GM06990 (cell line): ENCODE measurements around the gene OPCML.
"Not testable (repeated sequence)": the region's sequence is repeated elsewhere in the genome, so short reads cannot be mapped to it uniquely, and the experiment has no call there.

Source experiments
- DNase-seq: peaks from one replicate; pipeline ENCODE4 v3.0.0-alpha.2; 2011; ENCODE audit not compliant: insufficient read length; ENCODE audit errors: extremely low read depth
- H3K27me3 ChIP-seq: replicated peaks from 2 replicates; pipeline ENCODE4 v1.6.0; 2011; ENCODE audit warnings: low read length; ENCODE audit not compliant: control insufficient read depth, insufficient read depth
- H3K36me3 ChIP-seq: 2 replicates; pipeline ENCODE4 v1.5.1; 2011; ENCODE audit warnings: low read length; ENCODE audit not compliant: control insufficient read depth, insufficient read depth
- H3K4me3 ChIP-seq: replicated peaks from 2 replicates; pipeline ENCODE4 v1.5.1; 2011; ENCODE audit warnings: low read depth, mild to moderate bottlenecking, control low read depth, low read length
- TF ChIP-seq, protein P1 (sequence below): IDR thresholded peaks from 2 replicates; pipeline ENCODE4 v1.5.1; 2011; ENCODE audit warnings: low read length, control low read depth, mild to moderate bottlenecking, inconsistent platforms; ENCODE audit not compliant: insufficient read depth, poor library complexity, severe bottlenecking

Gene OPCML

DNA sequence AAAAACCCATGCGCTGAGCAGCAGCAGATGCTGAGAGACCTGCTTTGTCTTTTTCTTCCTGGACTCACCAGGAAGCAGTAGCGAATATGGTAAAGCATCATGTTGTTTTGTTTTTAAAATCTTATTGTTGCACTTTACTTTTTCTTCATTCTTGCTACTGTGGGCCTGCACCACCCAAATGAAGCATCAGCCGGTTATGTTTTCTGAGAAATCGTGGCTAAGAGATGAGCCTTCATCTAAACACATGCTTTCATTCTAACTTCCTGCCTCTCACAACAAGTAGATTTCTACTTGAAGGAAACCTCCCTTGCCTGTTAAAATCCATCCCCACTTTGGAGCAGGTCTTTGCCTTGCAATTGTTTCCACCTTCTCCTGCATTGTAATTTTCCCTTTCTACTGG is 1136.0 kb downstream of the OPCML start:
- H3K27me3 ChIP-seq, result no peaks in the 10 kb centered on the region; the same call in 1 of the 2 replicates
- no peak overlapping the region for H3K4me3 ChIP-seq
- TF ChIP-seq, protein P1, sequence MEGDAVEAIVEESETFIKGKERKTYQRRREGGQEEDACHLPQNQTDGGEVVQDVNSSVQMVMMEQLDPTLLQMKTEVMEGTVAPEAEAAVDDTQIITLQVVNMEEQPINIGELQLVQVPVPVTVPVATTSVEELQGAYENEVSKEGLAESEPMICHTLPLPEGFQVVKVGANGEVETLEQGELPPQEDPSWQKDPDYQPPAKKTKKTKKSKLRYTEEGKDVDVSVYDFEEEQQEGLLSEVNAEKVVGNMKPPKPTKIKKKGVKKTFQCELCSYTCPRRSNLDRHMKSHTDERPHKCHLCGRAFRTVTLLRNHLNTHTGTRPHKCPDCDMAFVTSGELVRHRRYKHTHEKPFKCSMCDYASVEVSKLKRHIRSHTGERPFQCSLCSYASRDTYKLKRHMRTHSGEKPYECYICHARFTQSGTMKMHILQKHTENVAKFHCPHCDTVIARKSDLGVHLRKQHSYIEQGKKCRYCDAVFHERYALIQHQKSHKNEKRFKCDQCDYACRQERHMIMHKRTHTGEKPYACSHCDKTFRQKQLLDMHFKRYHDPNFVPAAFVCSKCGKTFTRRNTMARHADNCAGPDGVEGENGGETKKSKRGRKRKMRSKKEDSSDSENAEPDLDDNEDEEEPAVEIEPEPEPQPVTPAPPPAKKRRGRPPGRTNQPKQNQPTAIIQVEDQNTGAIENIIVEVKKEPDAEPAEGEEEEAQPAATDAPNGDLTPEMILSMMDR, result no peak
- DNase-seq, result no peak
- no peaks in the 10 kb centered on the region for H3K36me3 ChIP-seq

DNA sequence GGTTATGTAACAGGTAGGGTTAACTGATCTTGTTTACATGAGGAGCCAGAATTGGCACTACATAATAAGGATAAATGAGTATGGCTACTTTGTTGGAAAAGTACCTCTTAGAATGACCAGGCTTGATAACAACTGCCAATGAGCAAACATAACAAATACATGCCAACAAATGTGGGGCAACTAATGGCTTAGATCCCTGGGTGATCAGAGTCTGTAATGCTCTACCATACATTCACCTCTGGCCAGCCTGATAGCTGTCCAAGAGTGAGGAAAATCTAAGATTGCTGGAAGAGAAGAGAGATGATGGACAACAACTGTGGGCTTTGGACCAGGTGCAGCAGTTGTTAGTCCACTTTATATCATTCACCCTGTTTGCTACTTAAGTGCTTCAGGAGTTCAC is 1136.9 kb downstream of the OPCML start:
- TF ChIP-seq, protein P1, result no peak
- DNase-seq, result no peak
- Histone ChIP-seq H3K27me3 (no peaks in the 10 kb centered on the region; the same call in 1 of the 2 replicates), H3K4me3 (no peak overlapping the region), H3K36me3 (no peaks in the 10 kb centered on the region)

DNA sequence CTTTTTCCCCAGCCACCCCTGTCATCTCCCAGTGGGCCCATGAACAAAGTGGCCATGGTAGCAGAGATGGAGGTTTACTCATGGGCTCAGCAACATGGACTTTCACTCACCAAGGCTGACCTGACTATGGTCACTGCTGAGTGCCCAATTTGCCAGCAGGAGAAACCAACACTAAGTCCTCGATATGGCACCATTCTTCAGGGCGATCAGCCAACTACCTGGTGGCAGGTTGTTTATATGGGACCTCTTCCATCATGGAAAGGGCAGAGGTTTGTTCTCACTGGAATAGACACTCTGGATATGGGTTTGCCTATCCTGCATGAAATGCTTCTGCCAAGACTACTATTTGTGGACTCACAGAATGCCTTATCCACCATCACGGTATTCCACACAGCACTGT is 1152.8 kb downstream of the OPCML start:
- Histone ChIP-seq H3K4me3 (no peak overlapping the region), H3K36me3 (no peaks in the 10 kb centered on the region), H3K27me3 (no peaks in the 10 kb centered on the region)
- DNase-seq, result no peak
- TF ChIP-seq, protein P1, result no peak

DNA sequence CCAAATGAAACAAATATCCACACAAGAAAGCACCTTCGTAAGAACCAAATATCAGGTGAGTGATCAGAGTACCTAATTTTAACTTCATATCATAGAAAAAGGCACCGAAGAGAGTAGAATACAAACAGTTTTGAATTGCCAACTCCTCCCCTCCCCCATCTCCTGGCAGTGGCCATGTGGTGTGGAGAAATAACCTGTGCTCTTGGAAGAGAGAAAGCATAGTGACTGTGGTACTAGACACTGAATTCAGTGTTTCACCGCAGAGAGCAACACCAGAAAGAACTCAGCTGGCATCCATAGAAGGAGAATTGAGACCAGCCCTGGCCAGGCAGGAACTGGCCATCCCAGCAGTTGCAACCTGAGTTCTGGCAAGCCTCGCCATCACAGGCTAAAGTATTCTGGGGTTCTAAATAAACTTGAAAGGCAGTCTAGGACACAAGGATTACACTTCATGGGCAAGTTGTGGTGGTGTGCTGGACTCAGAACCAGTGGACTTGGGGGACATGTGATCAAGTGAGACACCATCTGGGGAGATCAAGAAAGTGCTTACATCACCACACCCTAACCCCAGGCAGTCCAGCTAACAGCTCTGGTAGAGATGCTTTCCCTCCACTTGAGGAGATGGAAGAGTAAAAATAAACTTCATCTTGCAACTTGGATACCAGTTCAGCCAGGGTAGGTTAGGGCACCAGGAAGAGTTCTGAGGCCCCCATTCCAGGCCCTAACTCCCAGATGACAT is 1158.7 kb downstream of the OPCML start:
- TF ChIP-seq, protein P1, result no peak
- Histone ChIP-seq H3K4me3 (no peak overlapping the region), H3K27me3 (no peaks in the 10 kb centered on the region), H3K36me3 (no peaks in the 10 kb centered on the region)
- no peak for DNase-seq

DNA sequence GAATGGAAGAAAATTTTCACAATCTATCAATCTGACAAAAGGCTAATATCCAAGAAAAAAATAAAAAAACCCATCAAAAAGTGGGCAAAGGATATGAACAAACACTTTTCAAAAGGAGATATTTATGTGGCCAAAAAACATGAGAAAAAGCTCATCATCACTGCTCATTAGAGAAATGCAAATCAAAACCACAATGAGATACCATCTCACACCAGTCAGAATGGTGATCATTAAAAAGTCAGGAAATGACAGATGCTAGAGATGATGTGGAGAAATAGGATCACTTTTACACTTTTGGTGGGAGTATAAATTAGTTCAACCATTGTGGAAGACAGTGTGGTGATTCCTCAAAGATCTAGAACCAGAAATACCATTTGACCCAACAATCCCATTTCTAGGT is 1162.2 kb downstream of the OPCML start:
- H3K27me3 ChIP-seq, H3K36me3 ChIP-seq, H3K4me3 ChIP-seq, DNase-seq: not testable (repeated sequence)

DNA sequence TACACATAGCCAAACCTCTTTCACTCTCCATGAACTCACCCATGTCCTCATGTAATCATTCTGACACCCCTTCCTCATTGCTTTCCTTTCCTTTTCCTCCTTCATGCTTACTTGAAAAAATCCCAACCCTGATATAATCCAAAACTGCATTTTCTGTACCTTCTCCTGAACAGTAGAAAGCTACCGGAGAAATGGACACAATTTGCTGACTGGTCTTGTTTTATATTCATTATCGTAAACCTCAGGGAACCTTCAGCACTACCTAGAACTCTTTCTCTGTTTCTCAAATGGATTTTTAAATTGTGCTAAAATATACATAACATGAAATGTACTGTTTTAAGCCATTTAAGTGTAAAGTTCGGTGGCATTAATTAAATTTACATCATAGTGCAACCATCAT is 1165.0 kb downstream of the OPCML start:
- no peak for DNase-seq
- no peaks in the 10 kb centered on the region for H3K36me3 ChIP-seq
- H3K27me3 ChIP-seq, result no peaks in the 10 kb centered on the region
- TF ChIP-seq, protein P1, result no peak
- no peak overlapping the region for H3K4me3 ChIP-seq
